ENCODE data around the gene PEX1. TPM values are rescaled to one million over a fixed set of nuclear protein-coding genes. Genes with fewer than 3 reads are reported as not detected.
"Not testable (repeated sequence)": the region's sequence is repeated elsewhere in the genome, so short reads cannot be mapped to it uniquely, and the experiment has no call there.

The PEX1 gene
- total and polyA plus RNA-seq, 2 donors (not counting 3 experiments of a cell fraction or from before 2014, with no cell fraction given), result 8.4 to 11.7 TPM

GRCh38 chr7:92485267-92485892 lies 42.9 kb downstream of the PEX1 start:
- Histone ChIP-seq H2AFZ (ENCODE audit: low read depth, low read length) (no peak overlapping the region), H3K27ac (ENCODE audit: insufficient read depth, low read depth, low read length) (no peak overlapping the region), H3K36me3 (ENCODE audit: control insufficient read depth in 2 of 2, extremely low read depth in 1 of 2, insufficient read depth in 2 of 2, low read length in 2 of 2) (peaks cover 4 to 7% of the 10 kb centered on the region in 2 experiments), H4K20me1 (replicated peaks; ENCODE audit: control insufficient read depth, extremely low read depth, insufficient read depth, low read length) (no peaks in the 10 kb centered on the region), H3K4me2 (ENCODE audit: insufficient read depth, low read length) (no peak overlapping the region), H3K9ac (replicated peaks; ENCODE audit: extremely low read depth, insufficient read depth, low read length) (no peak overlapping the region), H3K79me2 (ENCODE audit: control insufficient read depth, insufficient read depth, low read length) (no peaks in the 10 kb centered on the region), H3K9me1 (replicated peaks; ENCODE audit: control insufficient read depth, extremely low read depth, insufficient read depth, low read length) (no peaks in the 10 kb centered on the region), H3K4me3 (replicated peaks in 1 of 3; ENCODE audit: insufficient read depth in 1 of 3, low read depth in 1 of 3, low read length in 3 of 3) (no peak overlapping the region), H3K4me1 (ENCODE audit: control insufficient read depth, extremely low read depth, insufficient read depth, low read length) (no peaks in the 10 kb centered on the region), H3K27me3 (ENCODE audit: control insufficient read depth in 2 of 2, insufficient read depth in 2 of 2, low read length in 2 of 2) (no peaks in the 10 kb centered on the region), H3K9me3 (replicated peaks; ENCODE audit: control insufficient read depth, insufficient read depth, low read length) (no peaks in the 10 kb centered on the region)
- no peak for DNase-seq (ENCODE audit: low read depth, low spot score)
- dilution Hi-C loops (cut with MboI; ENCODE audit: extremely low pct_ligation_motif_present, low sequenced_read_pairs) (no loop called here), intact Hi-C loops (cut with micrococcal nuclease) (no loop called here)
- CTCF ChIA-PET, result no interaction called here
- POLR2A ChIA-PET, result no interaction called here
- no peak for FAIRE-seq
- TF ChIP-seq JUN (IDR thresholded peaks at IDR 0.05; ENCODE audit: borderline replicate concordance, insufficient read depth, insufficient read length, low read depth) (no peak), POLR2AphosphoS5 (IDR thresholded peaks at IDR 0.05; ENCODE audit: insufficient read depth, low read depth, low read length) (no peak), GATA2 (IDR thresholded peaks at IDR 0.05; ENCODE audit: insufficient read depth, insufficient read length, low read depth, low read length) (no peak), CTCF (IDR thresholded peaks at IDR 0.05; ENCODE audit: extremely low read depth in 1 of 2, insufficient read depth in 1 of 2, low read depth in 1 of 2, low read length in 2 of 2) (no peak)
- no TSS peak for BruUV-seq (replicated peaks)

GRCh38 chr7:92484226-92484625 lies 44.1 kb downstream of the PEX1 start:
- H2AFZ ChIP-seq (ENCODE audit: low read depth, low read length); H3K4me2 ChIP-seq (ENCODE audit: insufficient read depth, low read length); H3K9me3 ChIP-seq (replicated peaks; ENCODE audit: control insufficient read depth, insufficient read depth, low read length); H3K4me1 ChIP-seq (ENCODE audit: control insufficient read depth, extremely low read depth, insufficient read depth, low read length); H3K27ac ChIP-seq (ENCODE audit: insufficient read depth, low read depth, low read length); DNase-seq (ENCODE audit: low read depth, low spot score); H3K9ac ChIP-seq (replicated peaks; ENCODE audit: extremely low read depth, insufficient read depth, low read length); CTCF ChIA-PET; intact Hi-C loops (cut with micrococcal nuclease); H3K27me3 ChIP-seq (ENCODE audit: control insufficient read depth in 2 of 2, insufficient read depth in 2 of 2, low read length in 2 of 2); H3K4me3 ChIP-seq (replicated peaks in 1 of 3; ENCODE audit: insufficient read depth in 1 of 3, low read depth in 1 of 3, low read length in 3 of 3); H3K79me2 ChIP-seq (ENCODE audit: control insufficient read depth, insufficient read depth, low read length); H3K36me3 ChIP-seq (ENCODE audit: control insufficient read depth in 2 of 2, extremely low read depth in 1 of 2, insufficient read depth in 2 of 2, low read length in 2 of 2); H4K20me1 ChIP-seq (replicated peaks; ENCODE audit: control insufficient read depth, extremely low read depth, insufficient read depth, low read length); dilution Hi-C loops (cut with MboI; ENCODE audit: extremely low pct_ligation_motif_present, low sequenced_read_pairs); BruUV-seq (replicated peaks); H3K9me1 ChIP-seq (replicated peaks; ENCODE audit: control insufficient read depth, extremely low read depth, insufficient read depth, low read length); FAIRE-seq; POLR2A ChIA-PET: not testable (repeated sequence)

GRCh38 chr7:92483624-92484023 lies 44.7 kb downstream of the PEX1 start:
- H3K9me1 ChIP-seq (replicated peaks; ENCODE audit: control insufficient read depth, extremely low read depth, insufficient read depth, low read length); H3K4me2 ChIP-seq (ENCODE audit: insufficient read depth, low read length); CTCF ChIA-PET; POLR2A ChIA-PET; H3K36me3 ChIP-seq (ENCODE audit: control insufficient read depth in 2 of 2, extremely low read depth in 1 of 2, insufficient read depth in 2 of 2, low read length in 2 of 2); BruUV-seq (replicated peaks); H4K20me1 ChIP-seq (replicated peaks; ENCODE audit: control insufficient read depth, extremely low read depth, insufficient read depth, low read length); dilution Hi-C loops (cut with MboI; ENCODE audit: extremely low pct_ligation_motif_present, low sequenced_read_pairs); DNase-seq (ENCODE audit: low read depth, low spot score); H3K4me1 ChIP-seq (ENCODE audit: control insufficient read depth, extremely low read depth, insufficient read depth, low read length); H3K27ac ChIP-seq (ENCODE audit: insufficient read depth, low read depth, low read length); intact Hi-C loops (cut with micrococcal nuclease); H3K27me3 ChIP-seq (ENCODE audit: control insufficient read depth in 2 of 2, insufficient read depth in 2 of 2, low read length in 2 of 2); H3K9ac ChIP-seq (replicated peaks; ENCODE audit: extremely low read depth, insufficient read depth, low read length); H2AFZ ChIP-seq (ENCODE audit: low read depth, low read length); H3K79me2 ChIP-seq (ENCODE audit: control insufficient read depth, insufficient read depth, low read length); H3K4me3 ChIP-seq (replicated peaks in 1 of 3; ENCODE audit: insufficient read depth in 1 of 3, low read depth in 1 of 3, low read length in 3 of 3); H3K9me3 ChIP-seq (replicated peaks; ENCODE audit: control insufficient read depth, insufficient read depth, low read length); FAIRE-seq: not testable (repeated sequence)
